Progenitor cell of endocrine pancreas (in vitro differentiated cells): ENCODE measurements around the gene C6orf62. TPM values are rescaled to one million over a fixed set of nuclear protein-coding genes. Genes with fewer than 3 reads are reported as not detected.
A peak's percentile ranks its signal among the peaks of the same experiment; 100 is the strongest.
"Not testable (repeated sequence)": the region's sequence is repeated elsewhere in the genome, so short reads cannot be mapped to it uniquely, and the experiment has no call there.

Experiments
- DNase-seq: peaks from one replicate; pipeline ENCODE4 v3.0.0; 2021; ENCODE audit warnings: low spot score; ENCODE audit not compliant: unreplicated experiment
- H3K27ac Mint-ChIP-seq: 2 replicates; pipeline ENCODE4 v1.8.0; 2021; ENCODE audit warnings: mild to moderate bottlenecking, moderate library complexity, mixed read lengths
- H3K27me3 Mint-ChIP-seq: 2 replicates; pipeline ENCODE4 v1.8.0; 2021; ENCODE audit warnings: mixed read lengths
- H3K36me3 Mint-ChIP-seq: 2 replicates; pipeline ENCODE4 v1.8.0; 2022; ENCODE audit warnings: mixed read lengths; ENCODE audit not compliant: insufficient read depth
- H3K4me1 Mint-ChIP-seq: 2 replicates; pipeline ENCODE4 v1.8.0; 2021; ENCODE audit warnings: low read depth, mixed read lengths
- H3K4me3 Mint-ChIP-seq: 2 replicates; pipeline ENCODE4 v1.8.0; 2021; ENCODE audit warnings: low read depth, mild to moderate bottlenecking, moderate library complexity, mixed read lengths
- H3K9me3 Mint-ChIP-seq: 2 replicates; pipeline ENCODE4 v1.8.0; 2021; ENCODE audit warnings: low read depth, mixed read lengths
- total RNA-seq: library from RNA; stranded (reverse); gene quantifications from 2 replicates; pipeline ENCODE4 v1.2.1, GENCODE V29; 2021
- TF ChIP-seq, protein P1 (sequence below): fragments of 200-600 bp; sonication (generic); IDR thresholded peaks from one replicate; pipeline ENCODE4 v1.5.0; 2021; ENCODE audit warnings: antibody characterized with exemption, mild to moderate bottlenecking; ENCODE audit not compliant: unreplicated experiment

The C6orf62 gene
- total RNA-seq, 1 donor from 2014 or later, result 88.6 TPM

DNA sequence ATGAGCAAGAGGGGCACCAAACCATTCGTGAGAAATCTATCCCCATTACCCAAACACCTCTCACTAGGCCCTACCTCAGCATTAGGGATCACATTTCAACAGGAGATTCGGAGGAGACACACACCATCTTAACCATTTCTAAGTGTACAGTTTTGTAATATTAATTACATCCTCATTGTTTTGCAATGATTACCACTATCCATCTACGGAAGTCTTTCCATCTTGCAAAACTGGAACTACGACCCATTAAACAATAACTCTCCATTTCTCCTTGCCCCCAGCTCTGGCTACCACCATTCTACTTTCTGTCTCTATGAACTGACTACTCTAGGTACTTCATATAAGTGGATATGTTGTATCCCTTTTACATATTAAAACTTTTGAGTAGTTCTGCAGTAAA is 32.0 kb downstream of the C6orf62 start:
- DNase-seq, result no peak
- Mint-ChIP-seq H3K4me1 (peaks cover 5% of the 10 kb centered on the region), H3K27ac (no peak overlapping the region), H3K27me3 (no peaks in the 10 kb centered on the region), H3K36me3 (peaks cover 13% of the 10 kb centered on the region), H3K4me3 (no peak overlapping the region), H3K9me3 (no peaks in the 10 kb centered on the region)
- TF ChIP-seq, protein P1, sequence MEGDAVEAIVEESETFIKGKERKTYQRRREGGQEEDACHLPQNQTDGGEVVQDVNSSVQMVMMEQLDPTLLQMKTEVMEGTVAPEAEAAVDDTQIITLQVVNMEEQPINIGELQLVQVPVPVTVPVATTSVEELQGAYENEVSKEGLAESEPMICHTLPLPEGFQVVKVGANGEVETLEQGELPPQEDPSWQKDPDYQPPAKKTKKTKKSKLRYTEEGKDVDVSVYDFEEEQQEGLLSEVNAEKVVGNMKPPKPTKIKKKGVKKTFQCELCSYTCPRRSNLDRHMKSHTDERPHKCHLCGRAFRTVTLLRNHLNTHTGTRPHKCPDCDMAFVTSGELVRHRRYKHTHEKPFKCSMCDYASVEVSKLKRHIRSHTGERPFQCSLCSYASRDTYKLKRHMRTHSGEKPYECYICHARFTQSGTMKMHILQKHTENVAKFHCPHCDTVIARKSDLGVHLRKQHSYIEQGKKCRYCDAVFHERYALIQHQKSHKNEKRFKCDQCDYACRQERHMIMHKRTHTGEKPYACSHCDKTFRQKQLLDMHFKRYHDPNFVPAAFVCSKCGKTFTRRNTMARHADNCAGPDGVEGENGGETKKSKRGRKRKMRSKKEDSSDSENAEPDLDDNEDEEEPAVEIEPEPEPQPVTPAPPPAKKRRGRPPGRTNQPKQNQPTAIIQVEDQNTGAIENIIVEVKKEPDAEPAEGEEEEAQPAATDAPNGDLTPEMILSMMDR, result no peak

DNA sequence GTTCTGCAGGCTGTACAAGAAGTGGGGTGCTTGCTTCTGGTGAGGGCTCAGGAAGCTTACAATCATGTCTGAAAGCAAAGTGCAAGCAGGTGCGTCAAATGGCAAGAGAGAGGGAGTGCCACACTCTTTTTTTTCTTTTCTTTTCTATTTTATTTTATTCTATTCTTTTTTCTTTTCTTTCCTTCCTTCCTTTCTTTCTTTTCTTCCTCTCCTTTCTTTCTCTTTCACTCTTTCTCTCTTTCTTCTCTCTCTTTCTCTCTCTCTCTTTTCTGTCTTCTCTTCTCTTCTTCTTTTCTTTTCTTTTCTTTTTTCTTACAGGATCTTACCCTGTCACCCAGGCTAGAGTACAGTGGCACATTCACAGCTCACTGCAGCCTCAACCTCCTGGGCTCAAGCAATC is 32.5 kb downstream of the C6orf62 start:
- Mint-ChIP-seq H3K4me3 (no peak overlapping the region), H3K27ac (no peak overlapping the region), H3K27me3 (no peaks in the 10 kb centered on the region), H3K4me1 (peaks cover 5% of the 10 kb centered on the region), H3K9me3 (peaks cover 3% of the 10 kb centered on the region), H3K36me3 (peaks cover 16% of the 10 kb centered on the region)
- TF ChIP-seq, protein P1, result no peak
- no peak for DNase-seq

DNA sequence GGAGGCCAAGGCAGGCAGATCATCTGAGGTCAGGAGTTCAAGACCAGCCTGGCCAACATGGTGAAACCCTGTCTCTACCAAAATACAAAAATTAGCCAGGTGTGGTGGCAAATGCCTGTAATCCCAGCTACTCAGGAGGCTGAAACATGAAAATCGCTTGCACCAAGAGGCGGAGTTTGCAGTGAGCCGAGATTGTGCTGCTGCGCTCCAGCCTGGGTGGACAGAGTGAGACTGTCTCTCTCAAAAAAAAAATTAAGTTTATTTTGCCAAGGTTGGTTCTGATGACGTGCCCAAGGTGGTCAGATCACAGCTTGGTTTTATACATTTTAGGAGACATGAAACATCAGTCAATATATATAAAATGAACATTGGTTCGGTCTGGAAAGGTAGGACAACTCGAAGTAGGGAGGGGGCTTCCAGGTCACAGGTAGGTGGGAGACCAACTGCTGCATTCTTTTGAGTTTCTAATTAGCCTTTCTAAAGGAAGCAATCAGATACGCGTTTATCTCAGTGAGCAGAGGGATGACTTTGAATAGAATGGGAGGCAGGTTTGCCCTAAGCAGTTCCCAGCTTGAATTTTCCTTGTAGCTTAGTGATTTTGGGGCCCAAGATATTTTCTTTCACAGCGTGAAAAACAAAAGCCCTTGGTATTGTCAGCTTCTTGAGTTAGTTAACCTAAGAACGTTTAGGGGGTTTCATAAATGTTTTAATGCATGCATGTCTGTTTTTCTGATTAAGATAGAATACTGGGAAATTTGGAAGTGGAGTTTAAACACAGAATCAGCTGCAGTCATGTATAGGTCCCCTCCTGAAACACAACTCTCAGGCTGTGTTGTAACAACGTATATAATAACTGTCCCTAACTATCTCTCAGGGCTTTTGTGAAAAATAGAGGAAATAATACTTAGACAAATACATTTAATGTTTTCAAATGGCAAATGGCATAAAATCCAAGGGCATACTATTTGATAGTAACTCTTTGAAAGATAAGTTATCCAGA is 35.4 kb downstream of the C6orf62 start:
- Mint-ChIP-seq H3K27me3 (no peaks in the 10 kb centered on the region), H3K4me3 (no peak overlapping the region), H3K4me1 (peaks cover 5% of the 10 kb centered on the region), H3K9me3 (peaks cover 3% of the 10 kb centered on the region), H3K27ac (peak overlapping the region; percentile 83), H3K36me3 (peaks cover 25% of the 10 kb centered on the region)
- DNase-seq, result no peak
- TF ChIP-seq, protein P1, result no peak

DNA sequence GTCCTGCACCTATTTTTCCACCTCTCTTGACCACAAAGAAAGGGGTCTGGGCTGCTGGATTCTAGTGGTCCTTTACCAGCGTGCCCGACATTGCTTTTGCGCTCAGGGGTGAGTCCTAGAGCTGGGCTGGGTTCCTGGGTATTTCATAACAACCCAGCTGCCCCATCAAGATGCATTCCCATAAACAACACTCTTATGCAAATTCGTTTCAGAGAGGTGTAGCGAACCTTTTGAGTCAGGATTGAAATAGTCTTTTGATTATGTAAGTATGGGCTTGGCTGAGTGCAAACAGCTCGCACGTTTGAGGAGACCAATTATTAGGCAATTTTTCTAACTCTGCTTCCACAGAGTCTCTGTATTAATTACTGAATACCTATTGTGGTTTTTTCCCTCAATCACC is 38.4 kb downstream of the C6orf62 start:
- TF ChIP-seq, protein P1, result no peak
- Mint-ChIP-seq H3K4me1 (peaks cover 5% of the 10 kb centered on the region), H3K36me3 (peaks cover 23% of the 10 kb centered on the region), H3K27ac (no peak overlapping the region), H3K27me3 (no peaks in the 10 kb centered on the region), H3K4me3 (no peak overlapping the region), H3K9me3 (peaks cover 10% of the 10 kb centered on the region)
- no peak for DNase-seq

DNA sequence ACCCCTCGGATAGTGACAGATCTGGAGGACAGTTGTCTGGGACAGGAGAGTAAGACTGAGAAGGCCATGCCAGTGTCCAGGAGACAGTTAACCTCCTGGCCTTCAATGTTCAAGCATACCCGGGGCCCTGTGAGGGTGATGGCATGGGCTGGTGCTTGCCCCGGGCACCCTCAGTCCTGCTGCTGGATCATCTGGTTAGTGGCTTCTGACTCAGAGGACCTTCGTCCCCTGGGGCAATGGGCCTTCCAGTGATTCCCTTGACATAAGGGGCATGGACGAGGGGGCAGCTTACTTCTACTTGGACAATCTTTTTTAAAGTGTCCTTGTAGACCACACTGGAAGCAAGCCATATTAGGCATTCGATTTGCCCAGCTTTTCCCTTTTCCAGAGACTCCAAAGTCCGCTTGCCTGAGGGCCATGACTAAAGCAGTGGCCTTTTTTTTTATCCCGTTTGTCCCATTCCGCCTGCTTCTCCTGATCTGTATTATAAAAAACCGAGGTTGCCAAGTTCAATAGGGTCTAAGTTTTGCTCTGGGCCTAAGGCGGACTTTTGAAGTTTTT is 40.1 kb downstream of the C6orf62 start:
- Mint-ChIP-seq H3K36me3 (peaks cover 33% of the 10 kb centered on the region), H3K9me3 (peaks cover 19% of the 10 kb centered on the region)
- H3K27me3 Mint-ChIP-seq, DNase-seq, H3K4me3 Mint-ChIP-seq, H3K27ac Mint-ChIP-seq, H3K4me1 Mint-ChIP-seq: not testable (repeated sequence)
